GM12878 (cell line): Measurements from ENCODE around the gene AKAP13. TPM values are rescaled to one million over a fixed set of nuclear protein-coding genes. Genes with fewer than 3 reads are reported as not detected.

Experiments used
- BCL11A ChIP-seq: IDR thresholded peaks from 2 replicates; pipeline ENCODE4 v1.6.1; 2011; ENCODE audit warnings: low read depth, low read length
- CBX5 ChIP-seq: sonication (generic); IDR thresholded peaks from 2 replicates; pipeline ENCODE4 v1.6.1; 2016; ENCODE audit warnings: low read depth, moderate library complexity, mild to moderate bottlenecking, inconsistent platforms
- CEBPB ChIP-seq, 2 experiments: fragments of 150-350 bp in 1 of 2; IDR thresholded peaks; 2 replicates each; pipeline ENCODE4 v1.6.1; 2012 to 2014; ENCODE audit warnings: low read depth in 2 of 2, low read length in 2 of 2, borderline replicate concordance in 1 of 2, inconsistent platforms in 1 of 2
- CREB1 ChIP-seq: IDR thresholded peaks from 2 replicates; pipeline ENCODE4 v1.6.1; 2012; ENCODE audit warnings: low read depth, mild to moderate bottlenecking, inconsistent platforms
- DPF2 ChIP-seq: fragments of 450-650 bp; IDR thresholded peaks from 2 replicates; pipeline ENCODE4 v1.6.1; 2017; ENCODE audit warnings: mild to moderate bottlenecking
- EED ChIP-seq: sonication (generic); IDR thresholded peaks from 2 replicates; pipeline ENCODE4 v1.6.1; 2016; ENCODE audit warnings: antibody characterized with exemption, low read depth
- HDAC2 ChIP-seq: fragments of 200-600 bp; sonication (generic); IDR thresholded peaks from 2 replicates; pipeline ENCODE4 v1.6.1; 2017
- HDGF ChIP-seq: fragments of 450-650 bp; IDR thresholded peaks from 2 replicates; pipeline ENCODE4 v1.6.1; 2016; ENCODE audit warnings: antibody characterized with exemption
- IKZF1 ChIP-seq: fragments of 450-650 bp; conservative IDR thresholded peaks from 2 replicates; pipeline ENCODE4 v1.6.1; 2017; ENCODE audit warnings: antibody characterized with exemption, mild to moderate bottlenecking
- IKZF2 ChIP-seq, 2 experiments: fragments of 450-650 bp; IDR thresholded peaks; 2 replicates each; pipeline ENCODE4 v1.6.1; 2017; ENCODE audit warnings: mild to moderate bottlenecking in 2 of 2, moderate library complexity in 2 of 2
- KAT2A ChIP-seq: conservative IDR thresholded peaks from 2 replicates; pipeline ENCODE4 v1.6.1; 2011; ENCODE audit warnings: low read depth, low read length; ENCODE audit not compliant: control insufficient read depth
- KDM1A ChIP-seq: fragments of 200-600 bp; sonication (generic); IDR thresholded peaks from 2 replicates; pipeline ENCODE4 v1.6.1; 2016; ENCODE audit warnings: borderline replicate concordance
- NFXL1 ChIP-seq: fragments of 450-650 bp; IDR thresholded peaks from 2 replicates; pipeline ENCODE4 v1.6.1; 2017; ENCODE audit warnings: antibody characterized with exemption, mild to moderate bottlenecking, borderline replicate concordance
- PML ChIP-seq: IDR thresholded peaks from 2 replicates; pipeline ENCODE4 v1.6.1; 2012; ENCODE audit warnings: low read length, inconsistent platforms
- POLR2A ChIP-seq: IDR thresholded peaks from 2 replicates; pipeline ENCODE4 v1.6.1; 2011; ENCODE audit warnings: low read depth, mild to moderate bottlenecking, low read length
- POLR2AphosphoS2 ChIP-seq: IDR thresholded peaks from 2 replicates; pipeline ENCODE4 v1.6.1; 2011; ENCODE audit warnings: low read depth, mild to moderate bottlenecking, low read length, improper control_type of control experiment, moderate library complexity
- RB1 ChIP-seq: fragments of 450-650 bp; formaldehyde crosslinking; IDR thresholded peaks from 2 replicates; pipeline ENCODE4 v1.6.1; 2017; ENCODE audit warnings: mild to moderate bottlenecking, borderline replicate concordance
- RBBP5 ChIP-seq: fragments of 200-600 bp; sonication (generic); conservative IDR thresholded peaks from 2 replicates; pipeline ENCODE4 v1.6.1; 2016
- SMARCA5 ChIP-seq: fragments of 450-650 bp; IDR thresholded peaks from 2 replicates; pipeline ENCODE4 v1.6.1; 2017; ENCODE audit warnings: mild to moderate bottlenecking
- SREBF1 ChIP-seq: IDR thresholded peaks from 2 replicates; pipeline ENCODE4 v1.6.1; 2012; ENCODE audit warnings: mild to moderate bottlenecking, low read length
- SUPT20H ChIP-seq: IDR thresholded peaks from 2 replicates; pipeline ENCODE4 v1.6.1; 2011; ENCODE audit warnings: low read depth, mild to moderate bottlenecking, low read length, moderate library complexity, borderline replicate concordance; ENCODE audit not compliant: control insufficient read depth
- ZNF217 ChIP-seq: fragments of 450-650 bp; IDR thresholded peaks from 2 replicates; pipeline ENCODE4 v1.6.1; 2017; ENCODE audit warnings: antibody characterized with exemption, mild to moderate bottlenecking
- ZNF24 ChIP-seq: fragments of 450-650 bp; IDR thresholded peaks from 2 replicates; pipeline ENCODE4 v1.6.1; 2017; ENCODE audit warnings: antibody characterized with exemption, mild to moderate bottlenecking
- ZNF274 ChIP-seq: IDR thresholded peaks from one replicate; pipeline ENCODE4 v1.8.0; 2011; ENCODE audit not compliant: insufficient read length, insufficient read depth
- polyA plus RNA-seq, 11 experiments: library from polyadenylated mRNA; depleted of rRNA in 4 of 11; unstranded in 6 of 11; stranded (reverse) in 5 of 11; fragments of >200 nt; fragmentation: Nextera tagmentation in 4 of 11; fragmentation: Illumina TruSeq in 1 of 11; extraction: Ambion mirVana in 4 of 11; extraction: Trizol in 1 of 11; gene quantifications; 1 replicate in 1 of 11; 2 replicates in 10 of 11; pipeline versions ENCODE4 v1.2.1 to v1.2.3, GENCODE V29; 2011 to 2016; ENCODE audit warnings: inconsistent platforms in 2 of 11, missing spikeins in 2 of 11, low read depth in 1 of 11
- total RNA-seq, 4 experiments: library from RNA; depleted of rRNA in 3 of 4; stranded (reverse); fragments of >200 nt in 3 of 4; fragmentation: Illumina TruSeq in 1 of 4; extraction: Trizol in 1 of 4; gene quantifications; 2 replicates each; pipeline versions ENCODE4 v1.2.1 to v1.2.3, GENCODE V29; 2013 to 2021
- TF ChIP-seq, protein P1 (sequence below): IDR thresholded peaks from 2 replicates; pipeline ENCODE4 v1.6.1; 2012; ENCODE audit warnings: improper control_type of control experiment, low read depth, low read length; ENCODE audit not compliant: insufficient replicate concordance
- TF ChIP-seq, protein P2 (sequence below): fragments of 450-650 bp; IDR thresholded peaks from 2 replicates; pipeline ENCODE4 v1.6.1; 2014; ENCODE audit warnings: mild to moderate bottlenecking
- TF ChIP-seq, protein P3 (sequence below): fragments of 450-650 bp; IDR thresholded peaks from 2 replicates; pipeline ENCODE4 v1.6.1; 2016; ENCODE audit warnings: mild to moderate bottlenecking

The AKAP13 gene
- total and polyA plus RNA-seq, 10 of the 15 experiments (the other 5 are each of a cell fraction or from before 2014, with no cell fraction given): 14.4 to 74.9 (median 55.1) TPM

DNA sequence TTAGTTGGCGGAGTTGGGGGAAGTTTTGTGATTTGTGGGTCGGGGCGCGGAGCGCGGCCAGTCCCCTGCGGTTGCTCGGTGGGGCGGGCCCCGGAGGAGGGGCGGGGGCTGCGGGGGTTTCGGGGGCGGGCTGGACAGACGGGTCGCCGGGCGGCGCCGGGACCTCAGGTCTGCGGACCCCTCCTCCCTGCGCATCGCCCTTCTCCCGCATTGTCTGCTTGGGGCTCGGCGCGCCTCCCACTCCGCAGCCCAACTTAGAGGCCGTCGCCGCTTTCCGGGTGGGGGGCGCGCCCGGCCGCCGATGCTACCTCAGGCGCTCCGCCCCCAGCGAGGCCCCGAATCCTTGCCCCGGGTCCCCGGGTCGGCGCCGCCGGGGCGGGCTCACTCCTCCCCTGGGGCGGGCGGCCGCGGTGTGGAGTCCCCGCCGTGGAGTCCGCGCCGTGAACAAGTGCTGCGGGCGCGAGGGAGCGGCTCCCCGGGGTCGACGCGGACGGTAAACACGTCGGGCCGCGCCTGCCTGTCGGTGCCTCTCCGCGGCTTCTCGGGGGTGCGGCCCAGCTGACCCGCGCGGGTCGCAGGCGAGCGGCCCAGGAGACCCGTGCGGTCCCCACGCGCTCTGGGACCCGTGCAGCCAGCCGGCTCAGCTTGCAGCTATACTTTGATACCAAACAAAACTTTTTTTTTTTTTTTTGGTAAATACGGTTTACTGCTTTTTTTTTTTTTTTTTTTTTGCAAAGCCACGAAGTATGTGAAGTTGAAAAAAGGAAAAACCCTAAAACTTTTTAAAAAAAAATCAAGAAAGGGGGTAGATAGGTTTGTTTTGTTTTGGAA lies 624 bp downstream of the AKAP13 start (continued):
- TF ChIP-seq, protein P1, sequence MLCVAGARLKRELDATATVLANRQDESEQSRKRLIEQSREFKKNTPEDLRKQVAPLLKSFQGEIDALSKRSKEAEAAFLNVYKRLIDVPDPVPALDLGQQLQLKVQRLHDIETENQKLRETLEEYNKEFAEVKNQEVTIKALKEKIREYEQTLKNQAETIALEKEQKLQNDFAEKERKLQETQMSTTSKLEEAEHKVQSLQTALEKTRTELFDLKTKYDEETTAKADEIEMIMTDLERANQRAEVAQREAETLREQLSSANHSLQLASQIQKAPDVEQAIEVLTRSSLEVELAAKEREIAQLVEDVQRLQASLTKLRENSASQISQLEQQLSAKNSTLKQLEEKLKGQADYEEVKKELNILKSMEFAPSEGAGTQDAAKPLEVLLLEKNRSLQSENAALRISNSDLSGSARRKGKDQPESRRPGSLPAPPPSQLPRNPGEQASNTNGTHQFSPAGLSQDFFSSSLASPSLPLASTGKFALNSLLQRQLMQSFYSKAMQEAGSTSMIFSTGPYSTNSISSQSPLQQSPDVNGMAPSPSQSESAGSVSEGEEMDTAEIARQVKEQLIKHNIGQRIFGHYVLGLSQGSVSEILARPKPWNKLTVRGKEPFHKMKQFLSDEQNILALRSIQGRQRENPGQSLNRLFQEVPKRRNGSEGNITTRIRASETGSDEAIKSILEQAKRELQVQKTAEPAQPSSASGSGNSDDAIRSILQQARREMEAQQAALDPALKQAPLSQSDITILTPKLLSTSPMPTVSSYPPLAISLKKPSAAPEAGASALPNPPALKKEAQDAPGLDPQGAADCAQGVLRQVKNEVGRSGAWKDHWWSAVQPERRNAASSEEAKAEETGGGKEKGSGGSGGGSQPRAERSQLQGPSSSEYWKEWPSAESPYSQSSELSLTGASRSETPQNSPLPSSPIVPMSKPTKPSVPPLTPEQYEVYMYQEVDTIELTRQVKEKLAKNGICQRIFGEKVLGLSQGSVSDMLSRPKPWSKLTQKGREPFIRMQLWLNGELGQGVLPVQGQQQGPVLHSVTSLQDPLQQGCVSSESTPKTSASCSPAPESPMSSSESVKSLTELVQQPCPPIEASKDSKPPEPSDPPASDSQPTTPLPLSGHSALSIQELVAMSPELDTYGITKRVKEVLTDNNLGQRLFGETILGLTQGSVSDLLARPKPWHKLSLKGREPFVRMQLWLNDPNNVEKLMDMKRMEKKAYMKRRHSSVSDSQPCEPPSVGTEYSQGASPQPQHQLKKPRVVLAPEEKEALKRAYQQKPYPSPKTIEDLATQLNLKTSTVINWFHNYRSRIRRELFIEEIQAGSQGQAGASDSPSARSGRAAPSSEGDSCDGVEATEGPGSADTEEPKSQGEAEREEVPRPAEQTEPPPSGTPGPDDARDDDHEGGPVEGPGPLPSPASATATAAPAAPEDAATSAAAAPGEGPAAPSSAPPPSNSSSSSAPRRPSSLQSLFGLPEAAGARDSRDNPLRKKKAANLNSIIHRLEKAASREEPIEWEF: no peak
- no peak for TF ChIP-seq EED
- TF ChIP-seq ZNF274: no peak
- no peak for TF ChIP-seq KAT2A
- TF ChIP-seq BCL11A: no peak
- no peak for TF ChIP-seq CBX5
- TF ChIP-seq, protein P2, sequence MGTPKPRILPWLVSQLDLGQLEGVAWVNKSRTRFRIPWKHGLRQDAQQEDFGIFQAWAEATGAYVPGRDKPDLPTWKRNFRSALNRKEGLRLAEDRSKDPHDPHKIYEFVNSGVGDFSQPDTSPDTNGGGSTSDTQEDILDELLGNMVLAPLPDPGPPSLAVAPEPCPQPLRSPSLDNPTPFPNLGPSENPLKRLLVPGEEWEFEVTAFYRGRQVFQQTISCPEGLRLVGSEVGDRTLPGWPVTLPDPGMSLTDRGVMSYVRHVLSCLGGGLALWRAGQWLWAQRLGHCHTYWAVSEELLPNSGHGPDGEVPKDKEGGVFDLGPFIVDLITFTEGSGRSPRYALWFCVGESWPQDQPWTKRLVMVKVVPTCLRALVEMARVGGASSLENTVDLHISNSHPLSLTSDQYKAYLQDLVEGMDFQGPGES: no peak
- 0 out of 2 replicates have a peak, but pooled peaks have one; percentile 39 for TF ChIP-seq SMARCA5
- no peak for TF ChIP-seq KDM1A
- no peak; the same call in 1 of the 2 replicates for TF ChIP-seq POLR2A
- TF ChIP-seq PML: no peak
- TF ChIP-seq SUPT20H: no peak
- no peak for TF ChIP-seq CREB1
- 0 out of 2 replicates have a peak, but pooled peaks have one; percentile 48 for TF ChIP-seq ZNF24
- TF ChIP-seq ZNF217: no peak
- no peak for TF ChIP-seq POLR2AphosphoS2
- TF ChIP-seq, protein P3, sequence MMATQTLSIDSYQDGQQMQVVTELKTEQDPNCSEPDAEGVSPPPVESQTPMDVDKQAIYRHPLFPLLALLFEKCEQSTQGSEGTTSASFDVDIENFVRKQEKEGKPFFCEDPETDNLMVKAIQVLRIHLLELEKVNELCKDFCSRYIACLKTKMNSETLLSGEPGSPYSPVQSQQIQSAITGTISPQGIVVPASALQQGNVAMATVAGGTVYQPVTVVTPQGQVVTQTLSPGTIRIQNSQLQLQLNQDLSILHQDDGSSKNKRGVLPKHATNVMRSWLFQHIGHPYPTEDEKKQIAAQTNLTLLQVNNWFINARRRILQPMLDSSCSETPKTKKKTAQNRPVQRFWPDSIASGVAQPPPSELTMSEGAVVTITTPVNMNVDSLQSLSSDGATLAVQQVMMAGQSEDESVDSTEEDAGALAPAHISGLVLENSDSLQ: no peak
- TF ChIP-seq CEBPB (IDR thresholded peaks at IDR 0.05; ENCODE audit: borderline replicate concordance in 1 of 2, low read depth in 2 of 2, low read length in 2 of 2): no peak
- no peak for TF ChIP-seq HDGF
- peak; percentile 14; the same call in 1 of the 2 replicates for TF ChIP-seq RB1
- peak; percentile 68 for TF ChIP-seq DPF2
- TF ChIP-seq NFXL1: no peak
- TF ChIP-seq IKZF2 (IDR thresholded peaks at IDR 0.05): no peak
- TF ChIP-seq HDAC2: no peak
- peak; percentile 78 for TF ChIP-seq IKZF1
- no peak for TF ChIP-seq SREBF1
- TF ChIP-seq RBBP5: no peak
